ENCODE results near the gene ARHGEF16. TPM values are rescaled to one million over a fixed set of nuclear protein-coding genes. Genes with fewer than 3 reads are reported as not detected.

The ARHGEF16 gene
- total RNA-seq, result 24.3 and 24.5 TPM in 2 replicates

DNA sequence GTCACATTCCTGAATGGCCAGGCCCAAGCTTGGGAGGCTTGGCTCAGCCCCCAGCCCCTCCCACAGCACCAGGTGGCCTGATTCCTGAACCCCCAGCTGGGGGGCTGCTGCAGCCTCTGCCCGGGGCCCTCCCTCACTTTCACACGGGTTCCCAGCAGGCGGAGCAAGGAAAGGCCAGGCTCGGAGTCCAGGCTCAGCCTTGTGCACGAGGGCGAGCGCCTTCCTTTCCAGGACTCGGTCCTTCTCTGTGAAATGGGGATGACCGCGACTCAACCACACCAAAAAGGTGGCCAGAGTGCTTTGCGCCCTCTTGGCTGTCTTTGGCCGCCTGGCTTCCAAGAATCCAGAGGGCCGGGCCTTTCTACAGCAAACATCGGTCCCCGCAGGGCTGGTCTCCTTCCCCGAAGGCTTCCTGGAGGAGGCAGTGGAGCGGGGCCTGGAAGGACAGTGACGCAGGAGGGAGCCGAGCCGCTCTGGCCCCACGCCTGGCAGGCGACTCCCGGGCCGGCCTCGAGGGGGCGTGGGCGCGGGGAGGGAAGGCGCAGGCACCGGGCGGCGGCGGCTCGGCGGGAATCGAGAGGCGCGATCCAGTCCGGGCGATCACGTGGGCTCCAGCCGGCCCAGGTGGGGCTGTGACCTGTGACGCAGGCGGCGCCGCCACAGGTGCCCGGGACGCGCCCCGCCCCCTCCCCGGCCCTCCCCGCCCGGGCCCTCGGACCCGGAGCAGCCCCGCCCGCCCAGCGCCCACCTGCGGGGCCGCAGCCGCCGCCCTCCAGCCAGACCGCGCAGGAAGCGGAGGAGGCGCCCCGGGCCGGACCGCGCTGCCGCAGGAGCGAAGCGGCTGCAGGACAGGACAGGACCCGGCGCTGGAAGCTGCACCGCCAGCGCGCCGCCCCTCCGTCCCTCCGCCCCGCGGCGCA, at the start of gene ARHGEF16:
Gene ARHGEF16 (plus strand): TSS at position 775 of the 920 bp plus-strand sequence. CDS start 8,420 bp downstream, outside the sequence.

Other genes starting within 250 kb of the ARHGEF16 start
- gene MEGF6, start 156.8 kb downstream of the ARHGEF16 start, total RNA-seq, result 0.99 and 1.6 TPM in 2 replicates
- gene TPRG1L, start 170.3 kb downstream of the ARHGEF16 start, total RNA-seq, result 11.4 and 18.3 TPM in 2 replicates
- 19.4 and 20.7 TPM in 2 replicates for gene WRAP73, start 195.4 kb downstream of the ARHGEF16 start, total RNA-seq
- gene TP73, start 197.9 kb downstream of the ARHGEF16 start, total RNA-seq, result 6.1 and 9.5 TPM in 2 replicates

All from airway epithelial cell (primary cell).